OCI-LY3 (cell line): ENCODE results near the gene PXK.
"Not testable (repeated sequence)": the region's sequence is repeated elsewhere in the genome, so short reads cannot be mapped to it uniquely, and the experiment has no call there.

ENCODE experiments used
- H2AFZ ChIP-seq: fragments of 200-600, 300-600 bp; shearing (Covaris generic); 2 replicates; pipeline ENCODE4 v1.6.0; 2014; ENCODE audit warnings: antibody characterized with exemption, low read depth, low read length
- H3K27ac ChIP-seq: fragments of 200-600, 300-600 bp; sonication (generic); 2 replicates; pipeline ENCODE4 v1.5.1; 2014; ENCODE audit warnings: mild to moderate bottlenecking, low read length, moderate library complexity, mixed read lengths
- H3K27me3 ChIP-seq: fragments of 200-600, 300-600 bp; sonication (generic); 2 replicates; pipeline ENCODE4 v1.6.1; 2014; ENCODE audit warnings: low read depth, low read length, mixed read lengths
- H3K36me3 ChIP-seq: fragments of 200-600, 300-600 bp; sonication (generic); replicated peaks from 2 replicates; pipeline ENCODE3; 2014; ENCODE audit warnings: low read depth, low read length, mixed read lengths
- H3K4me1 ChIP-seq: fragments of 300-600, 200-600 bp; sonication (generic); 2 replicates; pipeline ENCODE4 v1.6.1; 2014; ENCODE audit warnings: low read length, mixed read lengths
- H3K4me2 ChIP-seq: fragments of 200-600, 300-600 bp; sonication (generic); 2 replicates; pipeline ENCODE4 v1.6.1; 2014; ENCODE audit warnings: low read length, mixed read lengths
- H3K4me3 ChIP-seq: fragments of 300-600, 200-600 bp; sonication (generic); 2 replicates; pipeline ENCODE4 v1.5.1; 2014; ENCODE audit warnings: antibody characterized with exemption, mild to moderate bottlenecking, low read length, moderate library complexity
- H3K79me2 ChIP-seq: fragments of 300-600, 200-600 bp; shearing (Covaris generic); 2 replicates; pipeline ENCODE4 v1.6.1; 2014; ENCODE audit warnings: mild to moderate bottlenecking, low read length, mixed read lengths
- H3K9ac ChIP-seq: fragments of 300-600, 200-600 bp; shearing (Covaris generic); 2 replicates; pipeline ENCODE4 v1.6.0; 2014; ENCODE audit warnings: mild to moderate bottlenecking, low read length, moderate library complexity
- H3K9me3 ChIP-seq: fragments of 200-600, 300-600 bp; shearing (Covaris generic); 2 replicates; pipeline ENCODE4 v1.6.1; 2014; ENCODE audit warnings: low read length, mixed read lengths; ENCODE audit not compliant: insufficient read depth
- H4K20me1 ChIP-seq: fragments of 200-600, 300-600 bp; sonication (generic); 2 replicates; pipeline ENCODE4 v1.6.1; 2016; ENCODE audit warnings: low read length, mixed read lengths; ENCODE audit not compliant: insufficient read depth
- EZH2phosphoT487 ChIP-seq: fragments of 200-600 bp; shearing (Covaris generic); IDR thresholded peaks from 2 replicates; pipeline ENCODE4 v1.6.1; 2018; ENCODE audit warnings: antibody characterized with exemption, mixed run types, low read depth
- TF ChIP-seq, protein P1 (sequence below): fragments of 200-600, 300-600 bp; sonication (generic); IDR thresholded peaks from 2 replicates; pipeline ENCODE4 v1.5.1; 2014; ENCODE audit warnings: antibody characterized with exemption, low read length, low read depth

Gene PXK

DNA sequence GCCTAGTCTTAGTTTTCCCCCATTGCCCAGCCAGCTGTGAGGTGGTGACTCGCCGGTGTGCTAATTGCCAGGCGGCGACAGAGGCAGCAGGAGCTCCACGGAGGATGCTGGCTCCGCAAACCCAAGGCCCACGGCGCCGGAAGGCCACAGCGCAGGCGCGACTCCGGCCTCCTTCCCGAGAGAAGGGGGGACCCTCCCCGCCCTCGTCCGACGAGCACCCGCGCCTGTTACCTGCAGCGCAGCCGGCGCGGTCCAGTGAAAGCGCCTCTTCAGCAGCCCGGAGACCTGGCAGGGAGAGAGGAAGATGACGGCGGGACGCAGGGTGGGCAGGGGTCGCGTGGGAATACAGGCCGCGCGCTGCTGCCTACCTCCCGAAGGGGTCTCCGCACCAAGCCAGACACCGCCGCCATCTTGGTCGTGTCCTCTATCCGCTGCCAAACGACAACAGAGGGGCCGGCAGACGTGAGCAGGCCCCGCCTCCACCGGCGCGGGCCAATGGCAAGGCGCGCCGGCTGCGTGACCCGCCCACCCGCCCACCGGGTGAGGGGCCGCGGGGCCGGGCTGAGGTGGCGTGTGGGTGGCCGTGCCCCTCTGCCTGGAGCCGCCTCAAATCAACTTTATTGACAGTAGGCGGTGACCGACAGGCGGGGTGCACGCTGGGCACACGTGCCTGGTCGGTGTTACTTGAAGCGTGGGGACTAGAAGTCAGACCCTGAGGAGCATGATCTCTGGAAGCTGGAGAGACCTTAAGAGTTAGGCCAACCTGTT, 100.9 kb downstream of the PXK start, which contains the start of gene PDHB:
TSS of gene PDHB (minus strand) at position 433 of the 768 bp plus-strand sequence. CDS start at position 410, 23 bp downstream.
- Histone ChIP-seq H3K27ac (peak within 1 kb of the TSS; percentile 50), H3K9ac (peak within 1 kb of the TSS; percentile 77), H3K4me1 (peaks cover 12% of the 10 kb centered on the region), H3K27me3 (no peaks in the 10 kb centered on the region), H3K4me3 (peak within 1 kb of the TSS; percentile 85), H3K79me2 (peaks cover 17% of the 10 kb centered on the region), H2AFZ (peak within 1 kb of the TSS; percentile 89), H3K9me3 (no peaks in the 10 kb centered on the region), H4K20me1 (no peaks in the 10 kb centered on the region), H3K4me2 (peak within 1 kb of the TSS; percentile 80), H3K36me3 (peaks cover 33% of the 10 kb centered on the region)
- TF ChIP-seq, protein P1, sequence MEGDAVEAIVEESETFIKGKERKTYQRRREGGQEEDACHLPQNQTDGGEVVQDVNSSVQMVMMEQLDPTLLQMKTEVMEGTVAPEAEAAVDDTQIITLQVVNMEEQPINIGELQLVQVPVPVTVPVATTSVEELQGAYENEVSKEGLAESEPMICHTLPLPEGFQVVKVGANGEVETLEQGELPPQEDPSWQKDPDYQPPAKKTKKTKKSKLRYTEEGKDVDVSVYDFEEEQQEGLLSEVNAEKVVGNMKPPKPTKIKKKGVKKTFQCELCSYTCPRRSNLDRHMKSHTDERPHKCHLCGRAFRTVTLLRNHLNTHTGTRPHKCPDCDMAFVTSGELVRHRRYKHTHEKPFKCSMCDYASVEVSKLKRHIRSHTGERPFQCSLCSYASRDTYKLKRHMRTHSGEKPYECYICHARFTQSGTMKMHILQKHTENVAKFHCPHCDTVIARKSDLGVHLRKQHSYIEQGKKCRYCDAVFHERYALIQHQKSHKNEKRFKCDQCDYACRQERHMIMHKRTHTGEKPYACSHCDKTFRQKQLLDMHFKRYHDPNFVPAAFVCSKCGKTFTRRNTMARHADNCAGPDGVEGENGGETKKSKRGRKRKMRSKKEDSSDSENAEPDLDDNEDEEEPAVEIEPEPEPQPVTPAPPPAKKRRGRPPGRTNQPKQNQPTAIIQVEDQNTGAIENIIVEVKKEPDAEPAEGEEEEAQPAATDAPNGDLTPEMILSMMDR = no peak
- TF ChIP-seq EZH2phosphoT487 = no peak

DNA sequence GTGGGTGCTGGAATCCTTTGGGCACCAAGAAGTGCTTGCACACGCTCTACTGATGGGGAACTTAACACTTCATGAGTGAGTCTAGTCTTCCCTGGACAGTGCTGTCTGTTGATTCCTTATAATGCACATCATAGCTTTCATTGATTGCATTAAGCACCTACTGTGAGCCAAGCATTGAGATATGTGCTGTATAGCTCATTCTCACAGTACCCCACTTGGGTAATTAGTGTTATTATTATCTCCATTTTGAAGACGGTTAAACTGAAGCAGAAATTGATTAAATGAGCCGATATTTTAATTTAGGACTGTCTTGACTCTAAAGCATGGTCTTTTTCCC, 101.4 kb downstream of the PXK start:
- Histone ChIP-seq H3K27ac (peak overlapping the region; percentile 10; the same call in 1 of the 2 replicates), H2AFZ (peak overlapping the region; percentile 89)

DNA sequence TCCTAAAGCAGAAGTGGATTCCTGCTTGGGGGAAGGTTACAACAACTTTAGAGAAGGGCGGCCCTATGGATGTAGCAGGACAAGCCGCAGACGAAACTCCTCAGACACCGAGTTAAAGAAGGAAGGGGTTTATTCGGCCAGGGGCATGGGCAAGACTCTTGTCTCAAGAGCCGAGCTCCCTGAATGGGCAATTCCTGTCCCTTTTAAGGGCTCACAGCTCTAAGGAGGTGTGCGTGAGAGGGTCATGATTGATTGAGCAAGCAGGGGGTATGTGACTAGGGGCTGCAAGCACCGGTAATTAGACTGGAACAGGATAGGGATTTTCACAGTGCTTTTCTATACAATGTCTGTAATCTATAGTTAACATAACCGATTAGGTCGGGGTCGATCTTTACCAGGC, 101.8 kb downstream of the PXK start:
- Histone ChIP-seq H3K79me2 (peaks cover 17% of the 10 kb centered on the region), H3K4me1 (peaks cover 12% of the 10 kb centered on the region), H3K36me3 (peaks cover 26% of the 10 kb centered on the region), H3K4me3 (peak overlapping the region; percentile 85), H3K27me3 (no peaks in the 10 kb centered on the region), H3K27ac (no peak overlapping the region), H3K9me3 (no peaks in the 10 kb centered on the region), H2AFZ (peak overlapping the region; percentile 89; the same call in 1 of the 2 replicates), H3K9ac (no peak overlapping the region), H3K4me2 (peak overlapping the region; percentile 80), H4K20me1 (no peaks in the 10 kb centered on the region)
- TF ChIP-seq EZH2phosphoT487 = no peak
- TF ChIP-seq, protein P1 = no peak

More for the DNA sequence above, 101.4 kb downstream of the PXK start:
- Histone ChIP-seq H3K4me1 (peaks cover 12% of the 10 kb centered on the region), H3K4me2 (peak overlapping the region; percentile 80), H3K9me3 (no peaks in the 10 kb centered on the region), H3K4me3 (peak overlapping the region; percentile 85), H4K20me1 (no peaks in the 10 kb centered on the region), H3K79me2 (peaks cover 17% of the 10 kb centered on the region), H3K27me3 (no peaks in the 10 kb centered on the region), H3K36me3 (peaks cover 30% of the 10 kb centered on the region), H3K9ac (peak overlapping the region; percentile 47; the same call in 1 of the 2 replicates)
- TF ChIP-seq, protein P1 = no peak
- no peak for TF ChIP-seq EZH2phosphoT487

DNA sequence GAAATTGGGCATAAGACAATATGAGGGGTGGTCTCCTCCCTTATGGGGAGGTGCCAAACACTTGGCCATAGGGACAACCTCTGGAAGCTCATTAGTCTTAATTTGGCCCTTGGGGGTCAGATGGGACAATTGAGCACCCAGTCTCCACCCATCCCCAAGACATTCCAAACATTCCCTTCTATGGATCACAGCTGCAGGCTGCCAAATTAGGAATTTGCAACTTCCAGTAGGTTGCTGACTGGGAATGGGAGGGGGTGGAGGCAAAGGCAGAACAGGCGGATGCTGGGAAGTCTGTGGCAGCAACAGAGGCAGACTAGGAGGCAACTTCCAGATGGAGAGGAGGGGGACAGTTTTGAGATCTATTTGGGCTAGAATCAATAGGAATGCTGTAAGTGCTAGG, 102.3 kb downstream of the PXK start:
- no peak overlapping the region for H2AFZ ChIP-seq
- H3K9ac ChIP-seq = no peak overlapping the region
- peaks cover 17% of the 10 kb centered on the region for H3K79me2 ChIP-seq
- H3K36me3 ChIP-seq = peaks cover 22% of the 10 kb centered on the region
- H3K27me3 ChIP-seq = no peaks in the 10 kb centered on the region
- no peaks in the 10 kb centered on the region for H4K20me1 ChIP-seq
- no peak overlapping the region for H3K27ac ChIP-seq
- no peak for TF ChIP-seq EZH2phosphoT487
- TF ChIP-seq, protein P1 = no peak
- H3K4me2 ChIP-seq = no peak overlapping the region
- no peaks in the 10 kb centered on the region for H3K9me3 ChIP-seq
- H3K4me1 ChIP-seq = peaks cover 12% of the 10 kb centered on the region
- no peak overlapping the region for H3K4me3 ChIP-seq

DNA sequence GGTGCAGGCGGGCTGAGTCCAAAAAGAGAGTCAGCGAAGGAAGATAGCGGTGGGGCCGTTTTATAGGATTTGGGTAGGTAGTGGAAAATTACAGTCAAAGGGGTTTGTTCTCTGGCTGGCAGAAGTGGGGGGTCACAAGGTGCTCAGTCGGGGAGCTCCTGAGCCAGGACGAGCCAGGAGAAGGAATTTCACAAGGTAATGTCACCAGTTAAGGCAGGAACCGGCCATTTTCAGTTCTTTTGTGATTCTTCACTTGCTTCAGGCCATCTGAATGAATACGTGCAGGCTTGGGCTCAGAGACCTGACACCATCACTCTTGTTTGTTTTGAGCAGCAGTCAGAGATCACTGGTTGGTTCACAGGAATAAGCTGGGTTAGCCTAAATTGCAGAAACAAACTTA, 104.6 kb downstream of the PXK start:
- not testable (repeated sequence) for H3K4me2 ChIP-seq, H3K9ac ChIP-seq, H3K9me3 ChIP-seq, H3K36me3 ChIP-seq, H2AFZ ChIP-seq, H3K27ac ChIP-seq, H3K27me3 ChIP-seq, H3K4me3 ChIP-seq, H4K20me1 ChIP-seq
- Histone ChIP-seq H3K79me2 (peaks cover 12% of the 10 kb centered on the region), H3K4me1 (peaks cover 12% of the 10 kb centered on the region)

DNA sequence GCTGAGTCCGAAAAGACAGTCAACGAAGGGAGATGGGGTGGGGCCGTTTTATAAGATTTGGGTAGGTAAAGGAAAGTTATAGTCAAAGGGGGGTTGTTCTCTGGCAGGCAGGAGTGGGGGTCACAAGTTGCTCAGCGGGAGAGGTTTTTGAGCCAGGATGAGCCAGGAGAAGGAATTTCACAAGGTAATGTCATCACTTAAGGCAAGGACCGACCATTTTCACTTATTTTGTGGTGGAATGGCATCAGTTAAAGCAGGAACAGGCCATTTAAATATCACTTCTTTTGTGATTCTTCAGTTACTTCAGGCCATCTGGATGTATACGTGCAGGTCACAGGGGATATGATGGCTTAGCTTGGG, 108.3 kb downstream of the PXK start:
- H3K4me2 ChIP-seq, H3K36me3 ChIP-seq, H3K79me2 ChIP-seq, H2AFZ ChIP-seq, H3K4me3 ChIP-seq, H3K9me3 ChIP-seq, H3K27ac ChIP-seq, H3K9ac ChIP-seq, H3K4me1 ChIP-seq, H4K20me1 ChIP-seq, H3K27me3 ChIP-seq: not testable (repeated sequence)
